ENCODE results near the gene PLCL2.
"Not testable (repeated sequence)": the region's sequence is repeated elsewhere in the genome, so short reads cannot be mapped to it uniquely, and the experiment has no call there.

The PLCL2 gene

GRCh38 chr3:17121336-17121735 lies 236.6 kb downstream of the PLCL2 start:
- H3K9ac ChIP-seq (ENCODE audit: low read length): no peak overlapping the region
- H3K79me2 ChIP-seq (ENCODE audit: insufficient read depth, low read length): no peaks in the 10 kb centered on the region
- TF ChIP-seq, protein P1, sequence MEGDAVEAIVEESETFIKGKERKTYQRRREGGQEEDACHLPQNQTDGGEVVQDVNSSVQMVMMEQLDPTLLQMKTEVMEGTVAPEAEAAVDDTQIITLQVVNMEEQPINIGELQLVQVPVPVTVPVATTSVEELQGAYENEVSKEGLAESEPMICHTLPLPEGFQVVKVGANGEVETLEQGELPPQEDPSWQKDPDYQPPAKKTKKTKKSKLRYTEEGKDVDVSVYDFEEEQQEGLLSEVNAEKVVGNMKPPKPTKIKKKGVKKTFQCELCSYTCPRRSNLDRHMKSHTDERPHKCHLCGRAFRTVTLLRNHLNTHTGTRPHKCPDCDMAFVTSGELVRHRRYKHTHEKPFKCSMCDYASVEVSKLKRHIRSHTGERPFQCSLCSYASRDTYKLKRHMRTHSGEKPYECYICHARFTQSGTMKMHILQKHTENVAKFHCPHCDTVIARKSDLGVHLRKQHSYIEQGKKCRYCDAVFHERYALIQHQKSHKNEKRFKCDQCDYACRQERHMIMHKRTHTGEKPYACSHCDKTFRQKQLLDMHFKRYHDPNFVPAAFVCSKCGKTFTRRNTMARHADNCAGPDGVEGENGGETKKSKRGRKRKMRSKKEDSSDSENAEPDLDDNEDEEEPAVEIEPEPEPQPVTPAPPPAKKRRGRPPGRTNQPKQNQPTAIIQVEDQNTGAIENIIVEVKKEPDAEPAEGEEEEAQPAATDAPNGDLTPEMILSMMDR (IDR thresholded peaks at IDR 0.05; ENCODE audit: insufficient read depth, low read length, poor library complexity, severe bottlenecking): no peak
- no peak for TF ChIP-seq EZH2phosphoT487 (conservative IDR thresholded peaks at IDR 0.05; ENCODE audit: low read length)
- H3K4me3 ChIP-seq (ENCODE audit: insufficient read depth, low read length, poor library complexity, severe bottlenecking): no peak overlapping the region
- H3F3A ChIP-seq (ENCODE audit: insufficient read depth): no peaks in the 10 kb centered on the region
- peaks cover 6% of the 10 kb centered on the region; the same call in 1 of the 2 replicates for H3K9me3 ChIP-seq (ENCODE audit: insufficient read depth, low read length)
- no peak overlapping the region for H3K27ac ChIP-seq (ENCODE audit: low read depth, low read length)
- no peaks in the 10 kb centered on the region for H4K20me1 ChIP-seq (ENCODE audit: low read depth, low read length)
- H3K4me2 ChIP-seq (ENCODE audit: low read depth, low read length, poor library complexity, severe bottlenecking): no peak overlapping the region
- no peaks in the 10 kb centered on the region for H3K36me3 ChIP-seq (ENCODE audit: low read length)
- no peaks in the 10 kb centered on the region for H3K9me2 ChIP-seq (replicated peaks; ENCODE audit: insufficient read depth, low read length)
- H2AFZ ChIP-seq (ENCODE audit: low read depth, low read length, severe bottlenecking): no peak overlapping the region
- no peaks in the 10 kb centered on the region for H3K27me3 ChIP-seq (ENCODE audit: low read length)

- no peaks in the 10 kb centered on the region for H4K20me1 ChIP-seq (ENCODE audit: low read depth, low read length)
- no peaks in the 10 kb centered on the region for H3K27me3 ChIP-seq (ENCODE audit: low read length)
- H2AFZ ChIP-seq (ENCODE audit: low read depth, low read length, severe bottlenecking): no peak overlapping the region
- H3F3A ChIP-seq (ENCODE audit: insufficient read depth): no peaks in the 10 kb centered on the region
- H3K9me3 ChIP-seq (ENCODE audit: insufficient read depth, low read length): peaks cover 6% of the 10 kb centered on the region; the same call in 1 of the 2 replicates
- no peak for TF ChIP-seq EZH2phosphoT487 (conservative IDR thresholded peaks at IDR 0.05; ENCODE audit: low read length)
- TF ChIP-seq, protein P1 (IDR thresholded peaks at IDR 0.05; ENCODE audit: insufficient read depth, low read length, poor library complexity, severe bottlenecking): no peak
- H3K36me3 ChIP-seq (ENCODE audit: low read length): no peaks in the 10 kb centered on the region
- H3K79me2 ChIP-seq (ENCODE audit: insufficient read depth, low read length): no peaks in the 10 kb centered on the region
- H3K9ac ChIP-seq (ENCODE audit: low read length): no peak overlapping the region
- no peaks in the 10 kb centered on the region for H3K9me2 ChIP-seq (replicated peaks; ENCODE audit: insufficient read depth, low read length)
- no peak overlapping the region for H3K4me2 ChIP-seq (ENCODE audit: low read depth, low read length, poor library complexity, severe bottlenecking)
- H3K4me3 ChIP-seq (ENCODE audit: insufficient read depth, low read length, poor library complexity, severe bottlenecking): no peak overlapping the region
- no peak overlapping the region for H3K27ac ChIP-seq (ENCODE audit: low read depth, low read length)
These were observed 238.0 kb downstream of the PLCL2 start for GRCh38 chr3:17122758-17123157.

- no peak overlapping the region for H3K27ac ChIP-seq (ENCODE audit: low read depth, low read length)
- no peaks in the 10 kb centered on the region for H3K36me3 ChIP-seq (ENCODE audit: low read length)
- H4K20me1 ChIP-seq (ENCODE audit: low read depth, low read length): no peaks in the 10 kb centered on the region
- H3K9me2 ChIP-seq (replicated peaks; ENCODE audit: insufficient read depth, low read length): no peaks in the 10 kb centered on the region
- H2AFZ ChIP-seq (ENCODE audit: low read depth, low read length, severe bottlenecking): no peak overlapping the region
- peaks cover 6% of the 10 kb centered on the region; the same call in 1 of the 2 replicates for H3K9me3 ChIP-seq (ENCODE audit: insufficient read depth, low read length)
- H3K9ac ChIP-seq (ENCODE audit: low read length): no peak overlapping the region
- H3K4me3 ChIP-seq (ENCODE audit: insufficient read depth, low read length, poor library complexity, severe bottlenecking): no peak overlapping the region
- H3K27me3 ChIP-seq (ENCODE audit: low read length): no peaks in the 10 kb centered on the region
- TF ChIP-seq, protein P1 (IDR thresholded peaks at IDR 0.05; ENCODE audit: insufficient read depth, low read length, poor library complexity, severe bottlenecking): no peak
- no peak for TF ChIP-seq EZH2phosphoT487 (conservative IDR thresholded peaks at IDR 0.05; ENCODE audit: low read length)
- no peaks in the 10 kb centered on the region for H3F3A ChIP-seq (ENCODE audit: insufficient read depth)
- no peaks in the 10 kb centered on the region for H3K79me2 ChIP-seq (ENCODE audit: insufficient read depth, low read length)
- H3K4me2 ChIP-seq (ENCODE audit: low read depth, low read length, poor library complexity, severe bottlenecking): no peak overlapping the region
These were observed 241.1 kb downstream of the PLCL2 start for GRCh38 chr3:17125738-17126442.

- not testable (repeated sequence) for H3K9me2 ChIP-seq (replicated peaks; ENCODE audit: insufficient read depth, low read length); H3K9me3 ChIP-seq (ENCODE audit: insufficient read depth, low read length); H3K4me3 ChIP-seq (ENCODE audit: insufficient read depth, low read length, poor library complexity, severe bottlenecking); H4K20me1 ChIP-seq (ENCODE audit: low read depth, low read length); H3K79me2 ChIP-seq (ENCODE audit: insufficient read depth, low read length); H3K4me2 ChIP-seq (ENCODE audit: low read depth, low read length, poor library complexity, severe bottlenecking); H3K27me3 ChIP-seq (ENCODE audit: low read length); H2AFZ ChIP-seq (ENCODE audit: low read depth, low read length, severe bottlenecking); H3K36me3 ChIP-seq (ENCODE audit: low read length); H3K27ac ChIP-seq (ENCODE audit: low read depth, low read length); H3F3A ChIP-seq (ENCODE audit: insufficient read depth); H3K9ac ChIP-seq (ENCODE audit: low read length)
These were observed 243.9 kb downstream of the PLCL2 start for GRCh38 chr3:17128671-17129070.

Data from SU-DHL-6 (cell line).